Measurements from ENCODE around the gene TMEM120A. TPM values are rescaled to one million over a fixed set of nuclear protein-coding genes. Genes with fewer than 3 reads are reported as not detected.
"Not testable (repeated sequence)": the region's sequence is repeated elsewhere in the genome, so short reads cannot be mapped to it uniquely, and the experiment has no call there.

The TMEM120A gene
- total RNA-seq = 138 TPM
- long read RNA-seq, transcript TMEM120A-203 (12 exons, 1,161 nt) = minor isoform, 6 of 241 reads
- long read RNA-seq, transcript TMEM120A-214 (12 exons, 1,456 nt) = major isoform, 182 of 241 reads
- long read RNA-seq, transcript TMEM120A-204 (11 exons, 1,352 nt) = minor isoform, 11 of 241 reads
- long read RNA-seq, partial matches to known transcripts = 7 of 241 reads
- long read RNA-seq, other reads (novel, unspliced or antisense) = 35 of 241 reads

DNA sequence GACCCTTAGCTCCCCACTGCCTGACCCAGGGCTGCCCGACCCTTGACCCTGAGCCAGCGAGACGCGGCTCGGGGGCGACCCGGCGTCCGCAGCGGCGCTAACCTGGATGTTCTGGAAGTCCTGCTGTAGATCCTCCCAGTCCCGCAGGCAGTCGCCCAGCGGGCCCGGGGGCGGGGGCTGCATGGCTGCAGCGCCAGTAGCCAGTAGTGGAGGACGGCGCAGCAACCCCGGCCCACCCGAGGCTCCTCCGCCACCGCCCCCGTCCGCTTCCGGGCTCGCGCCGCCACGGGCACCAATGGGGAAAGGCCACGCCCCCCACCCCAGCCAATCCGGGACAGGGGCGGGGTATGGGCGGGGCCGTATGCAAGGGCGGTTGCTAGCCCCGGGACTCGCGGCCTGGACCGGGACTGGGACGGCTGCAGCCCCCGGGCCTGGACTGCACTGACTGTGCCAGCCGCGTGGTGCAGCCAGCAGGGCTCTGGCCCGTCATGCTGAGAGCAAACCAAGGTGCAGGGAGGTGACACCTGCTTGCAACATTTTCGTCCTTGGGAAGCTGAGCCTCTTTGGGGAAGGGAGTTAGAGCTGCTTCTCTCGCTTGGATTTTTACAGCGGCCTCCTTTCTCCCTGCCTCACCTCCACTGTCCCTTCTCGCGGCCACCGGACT, at the start of gene TMEM120A:
TSS of gene TMEM120A (minus strand) at position 208 of the 664 bp plus-strand sequence. CDS start at position 183, 25 bp downstream.
- DNase-seq (ENCODE audit: low spot score) = peak; percentile 98
- intact Hi-C loops (cut with DNase I) = loop anchor here (2.0 to 5.0 kb wide), 2 partner anchors 26 to 47 kb away; no protein-coding TSS in a partner anchor

DNA sequence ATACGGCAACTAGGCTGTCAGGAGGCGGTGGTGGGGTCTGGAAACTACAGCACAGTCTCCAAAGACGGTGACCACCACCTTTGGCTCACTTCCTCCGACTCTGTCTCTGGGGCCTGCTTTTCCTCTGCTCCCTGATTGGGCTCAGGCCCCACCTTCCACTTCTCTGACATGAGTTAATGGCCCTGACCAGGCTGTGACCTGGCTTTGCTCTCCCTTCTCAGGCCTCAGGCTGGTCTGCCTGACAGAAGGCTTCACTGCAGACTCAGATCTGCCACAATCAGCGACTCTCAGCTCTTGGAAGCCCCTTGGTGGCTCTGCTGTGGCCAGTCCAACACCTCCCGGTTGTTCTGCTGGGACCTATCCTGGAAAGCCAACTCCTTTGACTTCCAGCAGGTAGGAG, 45.7 kb upstream of the TMEM120A start:
- intact Hi-C loops (cut with DNase I) = no loop called here
- DNase-seq (ENCODE audit: low spot score) = no peak

DNA sequence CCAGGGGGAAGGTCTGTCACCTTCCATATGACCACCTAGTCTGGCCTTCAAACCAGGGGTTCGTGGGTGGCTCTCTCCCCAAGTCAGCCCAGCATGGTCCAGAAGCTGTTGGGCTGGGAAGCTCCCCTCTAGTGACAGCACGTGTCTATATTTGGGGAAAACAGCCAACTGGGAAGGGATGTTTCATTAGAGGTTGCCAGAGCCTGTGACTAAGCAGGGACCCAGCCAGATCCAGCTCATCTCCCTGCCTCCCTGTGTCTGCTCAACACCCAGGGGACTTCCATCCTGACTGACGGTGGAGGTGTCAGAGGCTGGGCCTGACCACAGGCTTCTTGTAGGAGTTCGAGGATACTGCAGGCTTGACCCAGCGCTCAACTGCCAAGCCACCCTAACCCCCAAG, 42.9 kb upstream of the TMEM120A start:
- no peak for DNase-seq (ENCODE audit: low spot score)
- intact Hi-C loops (cut with DNase I) = no loop called here

GRCh38 chr7:76031964-76032363, 37.6 kb upstream of the TMEM120A start:
- DNase-seq (ENCODE audit: low spot score) = no peak
- intact Hi-C loops (cut with DNase I) = no loop called here

- DNase-seq (ENCODE audit: low spot score); intact Hi-C loops (cut with DNase I): not testable (repeated sequence)
Measured at GRCh38 chr7:76029682-76030081, 35.3 kb upstream of the TMEM120A start.

- no peak for DNase-seq (ENCODE audit: low spot score)
- intact Hi-C loops (cut with DNase I) = no loop called here
Measured at GRCh38 chr7:76023002-76023401, 28.6 kb upstream of the TMEM120A start.

DNA sequence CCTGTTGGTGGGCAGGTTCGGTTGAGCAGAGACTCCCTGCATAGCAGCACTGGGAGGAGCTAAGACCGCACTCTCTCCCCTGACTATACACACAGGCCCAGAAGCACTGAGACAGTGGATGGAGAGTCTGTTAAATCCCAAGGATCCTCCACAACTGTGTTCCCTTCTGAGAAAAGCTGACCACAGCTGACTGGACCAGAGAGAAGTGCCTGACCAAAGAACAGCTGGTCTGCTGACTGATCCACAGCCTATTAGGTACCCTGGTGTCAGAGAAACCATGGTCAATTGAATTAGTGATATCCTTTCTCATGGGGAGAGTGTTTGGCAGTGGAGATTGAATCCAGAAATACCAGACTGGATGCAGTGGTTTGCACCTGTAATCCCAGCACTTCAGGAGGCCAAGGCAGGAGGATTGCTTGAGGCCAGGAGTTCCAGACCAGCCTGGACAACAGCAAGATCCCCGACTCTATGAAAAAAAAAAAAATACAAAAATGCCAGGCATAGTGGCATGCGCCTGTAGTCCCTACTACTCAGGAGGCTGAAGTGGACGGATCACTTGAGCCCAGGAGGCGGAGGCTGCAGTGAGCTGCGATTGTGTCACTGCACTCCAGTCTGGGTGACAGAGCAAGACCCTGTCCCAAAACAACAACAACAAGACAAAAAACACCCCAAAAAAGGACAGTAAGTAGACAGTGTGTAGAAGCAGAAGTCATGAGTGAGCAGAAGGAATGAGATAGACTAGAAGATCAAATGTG, 27.8 kb upstream of the TMEM120A start:
- intact Hi-C loops (cut with DNase I) = no loop called here
- DNase-seq (ENCODE audit: low spot score) = no peak

DNA sequence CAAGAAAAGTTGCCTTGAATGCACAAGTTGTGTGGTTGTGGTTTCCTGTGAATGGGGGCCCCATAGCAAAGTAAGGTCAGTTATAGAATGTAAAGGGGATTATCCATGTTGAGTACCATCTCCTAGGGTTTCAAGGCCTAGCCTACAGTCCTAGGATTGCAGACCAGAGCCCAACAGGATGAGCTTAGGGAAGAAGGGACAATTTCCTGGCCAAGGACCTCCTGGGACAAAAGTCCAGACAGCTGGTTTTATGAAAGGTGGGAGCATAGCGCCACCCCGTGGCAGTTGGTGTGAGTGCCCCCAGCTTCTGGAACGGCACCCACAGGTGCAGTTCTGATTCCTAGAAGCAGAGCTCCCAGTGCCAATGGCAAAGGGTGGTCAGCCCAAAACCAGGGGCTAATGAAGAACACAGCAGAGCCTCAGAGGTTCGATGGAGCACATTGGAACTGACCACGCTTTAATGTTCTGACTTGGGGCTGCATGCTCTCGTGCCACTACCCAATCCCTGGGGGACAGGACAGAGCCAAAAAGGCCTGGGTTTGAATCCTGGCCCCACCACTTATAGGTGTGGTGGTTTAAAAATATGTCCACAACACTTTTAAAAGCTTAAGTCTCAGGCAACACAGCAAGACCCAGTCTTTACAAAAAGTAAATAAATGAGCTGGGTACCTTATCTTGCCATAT, 25.8 kb upstream of the TMEM120A start:
- DNase-seq (ENCODE audit: low spot score) = peak; percentile 93
- intact Hi-C loops (cut with DNase I) = loop anchor here (1.0 kb wide), 1 partner anchor 154 kb away; no protein-coding TSS in a partner anchor

DNA sequence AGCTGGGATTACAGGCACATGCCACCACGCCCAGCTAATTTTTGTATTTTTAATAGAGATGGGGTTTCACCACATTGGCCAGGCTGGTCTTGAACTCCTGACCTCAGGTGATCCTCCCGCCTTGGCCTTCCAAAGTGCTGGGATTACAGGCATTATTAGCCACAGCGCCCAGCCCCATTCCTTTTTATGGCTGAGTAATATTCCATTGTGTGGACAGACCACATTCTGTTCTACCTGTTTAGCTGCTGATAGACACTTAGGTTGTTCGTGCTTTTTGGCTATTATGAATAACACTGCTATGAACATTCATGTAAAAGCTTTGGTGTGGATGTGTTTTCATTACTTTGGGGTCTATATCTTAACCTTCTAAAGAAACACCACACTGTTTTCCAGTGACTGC, 24.1 kb upstream of the TMEM120A start:
- not testable (repeated sequence) for DNase-seq (ENCODE audit: low spot score)

DNA sequence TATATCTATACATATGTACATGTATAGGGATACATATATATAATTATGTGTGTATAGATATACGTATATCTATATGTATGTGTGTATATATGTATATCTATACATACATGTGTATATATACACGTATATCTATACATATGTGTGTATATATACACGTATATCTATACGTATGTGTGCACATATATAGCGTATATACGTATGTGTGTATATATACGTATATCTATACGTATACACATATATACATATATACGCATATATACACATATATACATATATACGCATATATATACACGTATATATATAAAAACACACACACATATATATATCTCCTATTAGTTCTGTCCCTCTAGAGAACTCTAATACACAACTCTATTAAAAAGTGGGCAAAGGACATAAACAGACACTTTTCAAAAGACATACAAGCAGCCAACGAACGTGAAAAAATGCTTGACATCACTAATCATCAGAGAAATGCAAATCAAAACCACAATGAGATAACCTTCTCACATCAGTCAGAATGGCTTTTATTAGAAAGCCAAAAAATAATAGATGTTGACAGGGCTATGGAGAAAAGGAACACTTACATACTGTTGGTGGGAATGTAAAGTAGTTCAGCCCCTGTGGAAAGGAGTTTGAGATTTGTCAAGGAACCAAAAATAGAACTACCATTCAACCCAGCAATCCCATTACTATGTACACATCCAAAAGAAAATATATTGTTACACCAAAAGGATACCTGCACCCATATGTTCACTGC, 22.0 kb upstream of the TMEM120A start:
- intact Hi-C loops (cut with DNase I) = loop anchor here (5.0 kb wide), 1 partner anchor 69 kb away; no protein-coding TSS in a partner anchor
- no peak for DNase-seq (ENCODE audit: low spot score)

More for the DNA sequence above, 24.1 kb upstream of the TMEM120A start:
- intact Hi-C loops (cut with DNase I) = loop anchor here (5.0 kb wide), 1 partner anchor 71 kb away; no protein-coding TSS in a partner anchor

DNA sequence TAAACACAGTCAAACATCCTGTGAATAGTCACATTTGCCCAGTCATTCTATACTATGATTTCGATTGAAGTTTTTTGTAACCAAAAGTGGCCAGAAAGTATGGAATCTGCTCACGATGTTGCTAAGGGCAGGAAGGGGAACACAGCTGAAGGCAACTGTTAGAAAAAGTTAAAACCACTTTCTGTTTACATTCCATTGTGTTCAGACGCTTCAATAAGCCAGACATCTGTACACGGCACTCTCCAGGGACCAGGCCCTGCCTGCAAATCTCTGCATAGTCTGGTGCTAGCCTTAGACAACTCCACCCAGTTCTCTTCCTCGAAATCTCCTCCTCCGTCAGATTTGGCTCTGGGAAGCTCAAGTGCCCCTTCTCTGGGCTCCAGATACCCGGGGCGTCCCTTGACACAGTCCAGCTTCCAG, 17.1 kb upstream of the TMEM120A start:
- intact Hi-C loops (cut with DNase I) = loop anchor here (5.0 kb wide), 1 partner anchor 49 kb away; no protein-coding TSS in a partner anchor
- DNase-seq (ENCODE audit: low spot score) = no peak

DNA sequence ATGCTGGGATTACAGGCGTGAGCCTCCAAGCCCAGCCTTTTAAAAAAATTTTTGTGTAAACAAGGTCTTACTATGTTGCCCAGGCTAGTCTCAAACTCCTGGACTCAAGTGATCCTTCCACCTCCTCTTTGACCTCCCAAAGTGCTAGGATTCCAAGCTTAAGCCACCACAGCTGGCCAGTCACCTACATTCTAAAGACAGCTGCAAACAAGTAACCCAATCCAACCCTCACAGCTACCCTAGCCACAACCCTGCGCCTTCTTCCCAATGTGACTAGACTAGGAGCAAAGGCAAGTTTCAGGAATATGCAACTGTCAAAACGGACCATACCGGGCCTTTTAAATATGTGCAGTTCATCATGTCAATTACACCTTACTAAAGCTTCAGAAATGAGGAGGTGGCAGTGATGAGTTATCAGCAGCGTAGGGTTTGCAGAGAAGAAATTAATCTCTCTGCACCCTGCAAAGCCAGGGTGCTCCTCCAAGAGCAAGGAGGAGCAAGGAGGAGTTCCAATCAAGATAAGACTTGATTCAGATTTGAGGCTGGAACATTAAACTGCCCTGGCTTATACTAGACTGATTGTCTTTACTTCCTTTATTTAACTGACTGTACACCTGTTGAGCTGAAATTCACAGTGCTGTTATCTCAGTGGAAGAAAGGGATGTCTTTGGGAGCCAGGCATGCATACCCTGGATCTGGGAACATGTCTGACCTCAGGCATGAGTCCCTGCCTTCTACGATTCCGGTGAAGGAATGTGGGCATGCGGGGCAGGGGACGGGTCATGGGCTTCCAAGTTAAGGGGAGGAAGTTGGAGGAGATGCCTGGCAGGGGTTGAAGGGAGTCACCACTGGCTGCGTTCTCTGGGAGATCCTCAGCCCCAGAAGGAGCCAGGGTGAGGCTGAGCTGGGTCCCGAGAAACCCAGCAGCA, 15.5 kb upstream of the TMEM120A start:
- DNase-seq (ENCODE audit: low spot score) = no peak

DNA sequence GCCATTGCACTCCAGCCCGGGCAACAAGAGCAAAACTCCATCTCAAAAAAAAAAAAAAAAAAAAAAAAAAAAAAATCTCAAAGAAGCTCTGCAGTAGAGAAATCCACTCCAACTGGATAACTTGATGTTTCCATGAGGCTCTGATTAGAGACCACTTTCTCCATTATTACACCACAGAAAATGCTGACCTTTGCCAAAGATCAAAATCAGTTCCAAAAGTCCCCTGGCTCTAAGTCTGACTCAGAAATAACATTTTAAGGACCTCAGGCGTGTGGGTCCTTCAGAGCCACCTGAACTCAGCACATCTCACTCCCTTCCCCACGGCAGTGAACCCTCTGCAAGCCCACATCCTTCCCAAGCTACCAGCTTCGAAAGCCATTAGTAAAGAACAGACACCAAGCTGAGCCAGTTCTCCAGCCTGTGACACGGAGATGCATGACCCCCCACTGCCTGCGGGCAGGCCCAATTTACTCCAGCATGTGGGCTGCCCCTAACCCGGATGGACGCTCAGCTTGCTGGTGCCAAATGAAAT, 13.8 kb upstream of the TMEM120A start:
- DNase-seq (ENCODE audit: low spot score) = no peak
- intact Hi-C loops (cut with DNase I) = no loop called here

More for the DNA sequence above, 15.5 kb upstream of the TMEM120A start:
- intact Hi-C loops (cut with DNase I) = loop anchor here (5.0 kb wide), 1 partner anchor 48 kb away; no protein-coding TSS in a partner anchor

DNA sequence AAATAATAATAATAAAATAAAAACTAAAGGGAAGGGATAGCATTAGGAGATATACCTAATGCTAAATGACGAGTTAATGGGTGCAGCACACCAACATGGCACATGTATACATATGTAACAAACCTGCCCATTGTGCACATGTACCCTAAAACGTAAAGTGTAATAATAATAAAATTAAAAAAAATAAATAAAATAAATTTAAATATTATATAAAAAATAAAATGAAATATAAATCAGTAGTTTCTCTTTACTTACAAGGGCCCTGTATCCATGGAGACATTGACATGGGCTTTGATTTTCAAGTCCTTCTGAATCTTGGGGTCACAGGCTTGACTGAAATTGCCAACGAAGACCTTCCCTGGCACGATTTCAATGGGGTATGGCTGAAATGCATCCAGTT, 10.6 kb upstream of the TMEM120A start:
- DNase-seq (ENCODE audit: low spot score); intact Hi-C loops (cut with DNase I): not testable (repeated sequence)

DNA sequence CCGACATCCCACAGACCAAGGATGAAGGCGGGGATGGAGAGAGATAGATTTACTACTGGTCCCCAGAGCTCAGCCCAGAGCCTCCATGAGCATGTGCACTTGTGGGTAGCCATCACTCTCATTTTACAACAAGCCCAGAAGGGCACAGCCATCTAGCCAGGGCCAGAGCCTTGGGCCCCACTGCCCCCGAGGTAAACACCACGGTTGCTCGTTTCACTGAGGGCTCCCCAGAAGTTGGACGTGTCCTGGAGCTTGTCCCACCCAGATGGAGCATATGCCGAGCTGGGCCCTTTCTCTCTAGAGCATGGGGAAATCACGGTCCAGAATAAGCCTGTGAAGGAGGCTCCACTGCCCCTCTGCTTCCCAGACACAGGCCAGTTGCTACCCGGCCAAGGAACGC, 9.0 kb upstream of the TMEM120A start:
- no peak for DNase-seq (ENCODE audit: low spot score)

GRCh38 chr7:76002822-76003221, 8.4 kb upstream of the TMEM120A start:
- intact Hi-C loops (cut with DNase I) = no loop called here
- no peak for DNase-seq (ENCODE audit: low spot score)

More for the DNA sequence above, 9.0 kb upstream of the TMEM120A start:
- intact Hi-C loops (cut with DNase I) = no loop called here

DNA sequence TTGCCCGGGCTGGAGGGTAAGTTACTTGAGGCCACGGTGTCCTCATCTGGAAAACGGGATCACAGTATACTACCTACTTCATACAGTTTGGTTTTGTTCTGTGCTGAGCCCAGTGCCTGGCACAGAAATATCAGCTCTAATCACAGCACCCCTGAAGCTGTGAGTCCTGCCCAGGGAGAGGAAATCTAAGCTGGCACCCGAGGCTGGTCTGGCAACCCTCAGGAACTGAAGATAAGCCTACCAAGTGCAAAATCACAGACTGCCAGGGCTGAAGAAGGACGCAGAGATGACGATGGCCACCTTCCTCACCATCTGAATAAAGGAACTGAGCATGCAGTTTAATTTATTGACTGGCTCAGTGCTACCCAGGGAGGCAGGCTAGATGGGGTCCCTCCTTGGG, 7.7 kb upstream of the TMEM120A start:
- no peak for DNase-seq (ENCODE audit: low spot score)
- intact Hi-C loops (cut with DNase I) = no loop called here

GRCh38 chr7:76000566-76000965, 6.2 kb upstream of the TMEM120A start:
- intact Hi-C loops (cut with DNase I) = no loop called here
- no peak for DNase-seq (ENCODE audit: low spot score)

Data from cardiac septum (tissue), 1 donor.